ENCODE results near the gene SOX6. TPM values are rescaled to one million over a fixed set of nuclear protein-coding genes. Genes with fewer than 3 reads are reported as not detected.

Gene SOX6
- total and polyA plus RNA-seq, 2 of the 13 experiments (the other 11 are each of a cell fraction or from before 2014, with no cell fraction given), result 2.6 to 11.2 TPM

DNA sequence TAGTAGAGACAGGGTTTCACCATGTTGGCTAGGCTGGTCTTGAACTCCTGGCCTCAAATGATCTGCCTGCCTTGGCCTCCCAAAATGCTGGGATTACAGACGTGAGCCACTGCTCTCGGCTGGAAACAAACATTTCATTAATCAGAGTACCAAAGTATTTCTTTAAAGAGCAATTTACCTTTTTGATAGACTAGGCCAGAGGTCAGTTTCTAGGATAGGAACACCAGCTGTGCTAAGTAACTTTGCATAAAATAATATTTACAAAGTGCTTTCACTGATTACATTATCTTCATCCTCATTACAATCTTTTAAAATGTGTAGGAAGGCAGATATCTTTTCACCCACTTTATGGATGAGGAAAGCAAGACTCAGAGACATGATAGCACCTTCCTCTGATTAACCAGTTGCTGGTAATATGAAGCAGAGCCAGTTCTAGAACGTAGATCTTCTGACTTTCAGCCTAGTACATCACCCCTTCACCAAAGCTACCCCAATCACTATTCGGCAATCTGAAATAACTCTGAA is 355.2 kb downstream of the SOX6 start:
- ChIA-PET CTCF (ENCODE audit: low intra/inter-chr PET ratio, low total read pairs) (no interaction called here), POLR2A (no interaction called here)
- Histone ChIP-seq H3K36me3 (replicated peaks in 1 of 2; ENCODE audit: control insufficient read depth in 1 of 2, insufficient read depth in 2 of 2, low read length in 2 of 2) (no peaks in the 10 kb centered on the region), H3K9me3 (ENCODE audit: low read length) (no peaks in the 10 kb centered on the region), H3K9ac (ENCODE audit: insufficient read depth, low read depth, low read length) (no peak overlapping the region), H4K20me1 (ENCODE audit: insufficient read depth, low read length) (no peaks in the 10 kb centered on the region), H3K27ac (ENCODE audit: extremely low read length, insufficient read depth, low read length) (no peak overlapping the region), H3K4me3 (replicated peaks in 1 of 3; ENCODE audit: insufficient read depth in 1 of 3, low read depth in 2 of 3, low read length in 3 of 3) (no peak overlapping the region), H2AFZ (ENCODE audit: low read length) (no peak overlapping the region), H3K4me1 (ENCODE audit: insufficient read depth, low read length) (peaks cover 22% of the 10 kb centered on the region), H3K27me3 (ENCODE audit: control insufficient read depth in 1 of 2, insufficient read depth in 2 of 2, low read length in 2 of 2) (no peaks in the 10 kb centered on the region), H3K79me2 (ENCODE audit: insufficient read depth, low read length) (no peaks in the 10 kb centered on the region), H3K4me2 (ENCODE audit: low read depth, low read length) (peak overlapping the region; percentile 42; the same call in 1 of the 2 replicates)
- WGBS (ENCODE audit: low lambda C conversion rate), result 42% methylated on average over 4 of the region's 4 CpGs
- ATAC-seq (no peak), DNase-seq (ENCODE audit: low spot score) (no peak), FAIRE-seq (no peak)
- intact Hi-C loops (cut with micrococcal nuclease; ENCODE audit: unreplicated experiment), result no loop called here
- BruUV-seq (replicated peaks), result no TSS peak
- TF ChIP-seq, protein P1, sequence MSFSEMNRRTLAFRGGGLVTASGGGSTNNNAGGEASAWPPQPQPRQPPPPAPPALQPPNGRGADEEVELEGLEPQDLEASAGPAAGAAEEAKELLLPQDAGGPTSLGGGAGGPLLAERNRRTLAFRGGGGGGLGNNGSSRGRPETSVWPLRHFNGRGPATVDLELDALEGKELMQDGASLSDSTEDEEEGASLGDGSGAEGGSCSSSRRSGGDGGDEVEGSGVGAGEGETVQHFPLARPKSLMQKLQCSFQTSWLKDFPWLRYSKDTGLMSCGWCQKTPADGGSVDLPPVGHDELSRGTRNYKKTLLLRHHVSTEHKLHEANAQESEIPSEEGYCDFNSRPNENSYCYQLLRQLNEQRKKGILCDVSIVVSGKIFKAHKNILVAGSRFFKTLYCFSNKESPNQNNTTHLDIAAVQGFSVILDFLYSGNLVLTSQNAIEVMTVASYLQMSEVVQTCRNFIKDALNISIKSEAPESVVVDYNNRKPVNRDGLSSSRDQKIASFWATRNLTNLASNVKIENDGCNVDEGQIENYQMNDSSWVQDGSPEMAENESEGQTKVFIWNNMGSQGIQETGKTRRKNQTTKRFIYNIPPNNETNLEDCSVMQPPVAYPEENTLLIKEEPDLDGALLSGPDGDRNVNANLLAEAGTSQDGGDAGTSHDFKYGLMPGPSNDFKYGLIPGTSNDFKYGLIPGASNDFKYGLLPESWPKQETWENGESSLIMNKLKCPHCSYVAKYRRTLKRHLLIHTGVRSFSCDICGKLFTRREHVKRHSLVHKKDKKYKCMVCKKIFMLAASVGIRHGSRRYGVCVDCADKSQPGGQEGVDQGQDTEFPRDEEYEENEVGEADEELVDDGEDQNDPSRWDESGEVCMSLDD (CRISPR knock-in tag; IDR thresholded peaks at IDR 0.05; ENCODE audit: borderline replicate concordance), result no peak
- TF ChIP-seq, protein P2, sequence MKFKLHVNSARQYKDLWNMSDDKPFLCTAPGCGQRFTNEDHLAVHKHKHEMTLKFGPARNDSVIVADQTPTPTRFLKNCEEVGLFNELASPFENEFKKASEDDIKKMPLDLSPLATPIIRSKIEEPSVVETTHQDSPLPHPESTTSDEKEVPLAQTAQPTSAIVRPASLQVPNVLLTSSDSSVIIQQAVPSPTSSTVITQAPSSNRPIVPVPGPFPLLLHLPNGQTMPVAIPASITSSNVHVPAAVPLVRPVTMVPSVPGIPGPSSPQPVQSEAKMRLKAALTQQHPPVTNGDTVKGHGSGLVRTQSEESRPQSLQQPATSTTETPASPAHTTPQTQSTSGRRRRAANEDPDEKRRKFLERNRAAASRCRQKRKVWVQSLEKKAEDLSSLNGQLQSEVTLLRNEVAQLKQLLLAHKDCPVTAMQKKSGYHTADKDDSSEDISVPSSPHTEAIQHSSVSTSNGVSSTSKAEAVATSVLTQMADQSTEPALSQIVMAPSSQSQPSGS (CRISPR knock-in tag; IDR thresholded peaks at IDR 0.05), result 0 out of 2 replicates have a peak, but pooled peaks have one; percentile 4
- in situ Hi-C loops (cut with HindIII; ENCODE audit: extremely low pct_ligation_motif_present, low pct_unique_long_range_greater_than_20kb), result no loop called here

DNA sequence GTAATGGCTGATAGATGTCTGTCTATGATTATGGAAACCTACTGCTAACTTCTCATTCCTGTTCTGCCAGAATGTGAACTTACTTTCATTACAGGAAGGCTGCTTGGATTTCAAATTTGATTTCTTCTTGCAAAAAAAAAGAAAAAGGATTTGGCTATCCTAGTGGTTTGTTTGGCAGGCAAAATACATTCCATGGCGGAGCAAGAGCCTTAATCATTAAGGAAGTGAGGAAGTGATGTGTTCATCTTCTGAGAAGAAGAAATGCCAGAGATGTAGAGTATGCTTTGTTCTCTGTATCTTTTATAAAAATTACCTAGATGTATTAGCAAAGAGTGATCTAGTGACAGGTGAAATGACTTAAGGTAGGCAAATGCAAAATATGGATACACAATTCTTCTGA is 356.3 kb downstream of the SOX6 start:
- CTCF ChIA-PET (ENCODE audit: low intra/inter-chr PET ratio, low total read pairs), result no interaction called here
- Histone ChIP-seq H2AFZ (ENCODE audit: low read length) (no peak overlapping the region), H3K79me2 (ENCODE audit: insufficient read depth, low read length) (no peaks in the 10 kb centered on the region), H3K4me1 (ENCODE audit: insufficient read depth, low read length) (peaks cover 22% of the 10 kb centered on the region), H3K4me3 (replicated peaks in 1 of 3; ENCODE audit: insufficient read depth in 1 of 3, low read depth in 2 of 3, low read length in 3 of 3) (no peak overlapping the region), H3K27me3 (ENCODE audit: control insufficient read depth in 1 of 2, insufficient read depth in 2 of 2, low read length in 2 of 2) (no peaks in the 10 kb centered on the region), H3K27ac (ENCODE audit: extremely low read length, insufficient read depth, low read length) (no peak overlapping the region), H4K20me1 (ENCODE audit: insufficient read depth, low read length) (no peaks in the 10 kb centered on the region), H3K9ac (ENCODE audit: insufficient read depth, low read depth, low read length) (no peak overlapping the region), H3K4me2 (ENCODE audit: low read depth, low read length) (no peak overlapping the region), H3K9me3 (ENCODE audit: low read length) (no peaks in the 10 kb centered on the region), H3K36me3 (replicated peaks in 1 of 2; ENCODE audit: control insufficient read depth in 1 of 2, insufficient read depth in 2 of 2, low read length in 2 of 2) (no peaks in the 10 kb centered on the region)
- POLR2A ChIA-PET, result no interaction called here
- BruUV-seq (replicated peaks), result no TSS peak
- ATAC-seq (no peak), DNase-seq (ENCODE audit: low spot score) (no peak), FAIRE-seq (no peak)
- intact Hi-C loops (cut with micrococcal nuclease; ENCODE audit: unreplicated experiment) (no loop called here), in situ Hi-C loops (cut with HindIII; ENCODE audit: extremely low pct_ligation_motif_present, low pct_unique_long_range_greater_than_20kb) (no loop called here)
- 47% methylated on average over 1 of the region's 1 CpG for WGBS (ENCODE audit: low lambda C conversion rate)
- TF ChIP-seq CCAR2 (optimal IDR thresholded peaks at IDR 0.05; ENCODE audit: low read depth, low read length) (no peak), ZBTB1 (CRISPR knock-in tag; IDR thresholded peaks at IDR 0.05; ENCODE audit: borderline replicate concordance) (no peak)
- TF ChIP-seq, protein P3, sequence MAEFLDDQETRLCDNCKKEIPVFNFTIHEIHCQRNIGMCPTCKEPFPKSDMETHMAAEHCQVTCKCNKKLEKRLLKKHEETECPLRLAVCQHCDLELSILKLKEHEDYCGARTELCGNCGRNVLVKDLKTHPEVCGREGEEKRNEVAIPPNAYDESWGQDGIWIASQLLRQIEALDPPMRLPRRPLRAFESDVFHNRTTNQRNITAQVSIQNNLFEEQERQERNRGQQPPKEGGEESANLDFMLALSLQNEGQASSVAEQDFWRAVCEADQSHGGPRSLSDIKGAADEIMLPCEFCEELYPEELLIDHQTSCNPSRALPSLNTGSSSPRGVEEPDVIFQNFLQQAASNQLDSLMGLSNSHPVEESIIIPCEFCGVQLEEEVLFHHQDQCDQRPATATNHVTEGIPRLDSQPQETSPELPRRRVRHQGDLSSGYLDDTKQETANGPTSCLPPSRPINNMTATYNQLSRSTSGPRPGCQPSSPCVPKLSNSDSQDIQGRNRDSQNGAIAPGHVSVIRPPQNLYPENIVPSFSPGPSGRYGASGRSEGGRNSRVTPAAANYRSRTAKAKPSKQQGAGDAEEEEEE (CRISPR knock-in tag; IDR thresholded peaks at IDR 0.05; ENCODE audit: borderline replicate concordance), result no peak
- TF ChIP-seq, protein P4, sequence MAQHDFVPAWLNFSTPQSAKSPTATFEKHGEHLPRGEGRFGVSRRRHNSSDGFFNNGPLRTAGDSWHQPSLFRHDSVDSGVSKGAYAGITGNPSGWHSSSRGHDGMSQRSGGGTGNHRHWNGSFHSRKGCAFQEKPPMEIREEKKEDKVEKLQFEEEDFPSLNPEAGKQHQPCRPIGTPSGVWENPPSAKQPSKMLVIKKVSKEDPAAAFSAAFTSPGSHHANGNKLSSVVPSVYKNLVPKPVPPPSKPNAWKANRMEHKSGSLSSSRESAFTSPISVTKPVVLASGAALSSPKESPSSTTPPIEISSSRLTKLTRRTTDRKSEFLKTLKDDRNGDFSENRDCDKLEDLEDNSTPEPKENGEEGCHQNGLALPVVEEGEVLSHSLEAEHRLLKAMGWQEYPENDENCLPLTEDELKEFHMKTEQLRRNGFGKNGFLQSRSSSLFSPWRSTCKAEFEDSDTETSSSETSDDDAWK (CRISPR knock-in tag; IDR thresholded peaks at IDR 0.05), result no peak
